AG08396 (cell line): Measurements from ENCODE around the gene TAT.
A peak's percentile ranks its signal among the peaks of the same experiment; 100 is the strongest.
"Not testable (repeated sequence)": the region's sequence is repeated elsewhere in the genome, so short reads cannot be mapped to it uniquely, and the experiment has no call there.

Source experiments
- DNase-seq: peaks from one replicate; pipeline ENCODE4 v3.0.0; 2012; ENCODE audit warnings: low spot score, mixed read lengths

The TAT gene

GRCh38 chr16:71576971-71577370 lies at the start of gene TAT:
TSS of gene TAT (minus strand) at chr16:71577092. CDS start at chr16:71576415, 677 bp downstream.
- no peak for DNase-seq

GRCh38 chr16:71626018-71626857 lies 49.3 kb upstream of the TAT start, which contains the start of gene MARVELD3:
TSS of gene MARVELD3 (plus strand) at chr16:71626184. CDS start at chr16:71626230, 46 bp downstream.
- DNase-seq = peak; percentile 29

GRCh38 chr16:71625113-71625850 lies 48.4 kb upstream of the TAT start:
- DNase-seq = no peak

- no peak for DNase-seq
Observed at GRCh38 chr16:71623597-71623996, 46.7 kb upstream of the TAT start.

GRCh38 chr16:71622088-71622487 lies 45.2 kb upstream of the TAT start:
- DNase-seq = no peak

- DNase-seq = no peak
Observed at GRCh38 chr16:71618429-71618828, 41.5 kb upstream of the TAT start.

GRCh38 chr16:71614956-71615355 lies 38.1 kb upstream of the TAT start:
- DNase-seq = not testable (repeated sequence)

- DNase-seq = peak; percentile 86
Observed at GRCh38 chr16:71610936-71611871, 34.3 kb upstream of the TAT start.

- no peak for DNase-seq
Observed at GRCh38 chr16:71610447-71610846, 33.6 kb upstream of the TAT start.

- DNase-seq = no peak
Observed at GRCh38 chr16:71609066-71609465, 32.2 kb upstream of the TAT start.

- DNase-seq = no peak
Observed at GRCh38 chr16:71600822-71601221, 23.9 kb upstream of the TAT start.

- not testable (repeated sequence) for DNase-seq
Observed at GRCh38 chr16:71598426-71598825, 21.5 kb upstream of the TAT start.

- DNase-seq = not testable (repeated sequence)
Observed at GRCh38 chr16:71595340-71595826, 18.5 kb upstream of the TAT start.

- DNase-seq = no peak
Observed at GRCh38 chr16:71594000-71594646, 17.2 kb upstream of the TAT start.

GRCh38 chr16:71593048-71593999 lies 16.4 kb upstream of the TAT start:
- DNase-seq = no peak

- DNase-seq = no peak
Observed at GRCh38 chr16:71591917-71592316, 15.0 kb upstream of the TAT start.

GRCh38 chr16:71590584-71590983 lies 13.7 kb upstream of the TAT start:
- DNase-seq = no peak

GRCh38 chr16:71590071-71590470 lies 13.2 kb upstream of the TAT start:
- DNase-seq = not testable (repeated sequence)

GRCh38 chr16:71589334-71589733 lies 12.4 kb upstream of the TAT start:
- not testable (repeated sequence) for DNase-seq

GRCh38 chr16:71585318-71585703 lies 8.4 kb upstream of the TAT start:
- no peak for DNase-seq
